ENCODE measurements around the gene NRM. TPM values are rescaled to one million over a fixed set of nuclear protein-coding genes. Genes with fewer than 3 reads are reported as not detected.

NRM gene
- total and polyA plus RNA-seq, 2 of the 13 experiments (the other 11 are each of a cell fraction or from before 2014, with no cell fraction given) = 12.5 to 16.0 TPM

- no peak for TF ChIP-seq MXD1 (CRISPR knock-in tag; IDR thresholded peaks at IDR 0.05)
- no peak for TF ChIP-seq ZNF142 (CRISPR knock-in tag; IDR thresholded peaks at IDR 0.05)
- TF ChIP-seq TEF (CRISPR knock-in tag; IDR thresholded peaks at IDR 0.05) = no peak
- TF ChIP-seq DNMT3B (CRISPR knock-in tag; conservative IDR thresholded peaks at IDR 0.05) = no peak; the same call in 1 of the 2 replicates
- TF ChIP-seq CBX2 (IDR thresholded peaks at IDR 0.05; ENCODE audit: low read depth, low read length) = no peak
- no peak for TF ChIP-seq CBX2 (CRISPR knock-in tag; IDR thresholded peaks at IDR 0.05; ENCODE audit: low read depth)
- TF ChIP-seq ZEB1 (IDR thresholded peaks at IDR 0.05; ENCODE audit: insufficient replicate concordance, low read depth) = no peak
- no peak for TF ChIP-seq ISX (CRISPR knock-in tag; conservative IDR thresholded peaks at IDR 0.05)
- no peak for TF ChIP-seq ZNF44 (CRISPR knock-in tag; IDR thresholded peaks at IDR 0.05)
- no peak for TF ChIP-seq MAX (IDR thresholded peaks at IDR 0.05)
- no peak for TF ChIP-seq TBP (CRISPR knock-in tag; IDR thresholded peaks at IDR 0.05)
- no peak for TF ChIP-seq GPBP1L1 (CRISPR knock-in tag; IDR thresholded peaks at IDR 0.05)
- no peak for TF ChIP-seq ZNF773 (CRISPR knock-in tag; IDR thresholded peaks at IDR 0.05; ENCODE audit: borderline replicate concordance)
- 0 out of 2 replicates have a peak, but pooled peaks have one; percentile 33 for TF ChIP-seq ZKSCAN8 (CRISPR knock-in tag; IDR thresholded peaks at IDR 0.05; ENCODE audit: borderline replicate concordance)
- no peak for TF ChIP-seq CREB1 (IDR thresholded peaks at IDR 0.05)
- TF ChIP-seq CREB1 (CRISPR knock-in tag; IDR thresholded peaks at IDR 0.05) = no peak
- TF ChIP-seq SNAPC5 (CRISPR knock-in tag; IDR thresholded peaks at IDR 0.05; ENCODE audit: borderline replicate concordance) = 0 out of 2 replicates have a peak, but pooled peaks have one; percentile 72
- TF ChIP-seq ZNF891 (CRISPR knock-in tag; IDR thresholded peaks at IDR 0.05) = no peak
- no peak for TF ChIP-seq MXD4 (CRISPR knock-in tag; IDR thresholded peaks at IDR 0.05)
- TF ChIP-seq ZNF644 (CRISPR knock-in tag; IDR thresholded peaks at IDR 0.05; ENCODE audit: low read depth) = no peak
- TF ChIP-seq CREM (IDR thresholded peaks at IDR 0.05) = no peak
- TF ChIP-seq CREM (CRISPR knock-in tag; IDR thresholded peaks at IDR 0.05) = no peak
- TF ChIP-seq ZNF354B (CRISPR knock-in tag; IDR thresholded peaks at IDR 0.05) = no peak
These were observed 44.1 kb downstream of the NRM start, which contains the start of gene C6orf136 (continued) for GRCh38 chr6:30646450-30647241.

All from HepG2 (cell line).